H9 (cell line): Measurements from ENCODE around the gene TST. TPM values are rescaled to one million over a fixed set of nuclear protein-coding genes. Genes with fewer than 3 reads are reported as not detected.

Source experiments
- DNase-seq: peaks from one replicate; pipeline ENCODE4 v3.0.0-alpha.2; 2017
- H2AFZ ChIP-seq: one replicate; pipeline ENCODE4 v1.6.1; 2013; ENCODE audit warnings: mild to moderate bottlenecking, low read length, control low read depth, moderate library complexity
- H2AK5ac ChIP-seq: 2 replicates; pipeline ENCODE4 v1.6.1; 2013; ENCODE audit warnings: low read length, control low read depth, mixed read lengths; ENCODE audit not compliant: insufficient read length
- H2BK120ac ChIP-seq: one replicate; pipeline ENCODE4 v1.6.1; 2013; ENCODE audit warnings: low read depth, mild to moderate bottlenecking, low read length, control low read depth, inconsistent platforms; ENCODE audit not compliant: poor library complexity, severe bottlenecking
- H2BK12ac ChIP-seq: 2 replicates; pipeline ENCODE4 v1.6.1; 2013; ENCODE audit warnings: low read length, control low read depth, mixed read lengths, low read depth; ENCODE audit not compliant: insufficient read length
- H2BK15ac ChIP-seq: 2 replicates; pipeline ENCODE4 v1.6.1; 2013; ENCODE audit warnings: low read depth, low read length, control low read depth
- H2BK20ac ChIP-seq: one replicate; pipeline ENCODE4 v1.6.1; 2013; ENCODE audit warnings: low read depth, mild to moderate bottlenecking, low read length, control low read depth, inconsistent platforms; ENCODE audit not compliant: poor library complexity, severe bottlenecking
- H2BK5ac ChIP-seq: 2 replicates; pipeline ENCODE4 v1.6.1; 2013; ENCODE audit warnings: low read length, control low read depth, mixed read lengths; ENCODE audit not compliant: insufficient read length
- H3K14ac ChIP-seq: 2 replicates; pipeline ENCODE4 v1.6.1; 2013; ENCODE audit warnings: low read length, control low read depth; ENCODE audit not compliant: insufficient read depth
- H3K18ac ChIP-seq: 2 replicates; pipeline ENCODE4 v1.6.1; 2013; ENCODE audit warnings: low read depth, mild to moderate bottlenecking, mixed read lengths, low read length, control low read depth; ENCODE audit not compliant: insufficient read length
- H3K23ac ChIP-seq: 2 replicates; pipeline ENCODE4 v1.6.1; 2013; ENCODE audit warnings: low read length, control low read depth, mixed read lengths, low read depth; ENCODE audit not compliant: insufficient read length
- H3K23me2 ChIP-seq: 2 replicates; pipeline ENCODE4 v1.6.1; 2013; ENCODE audit warnings: low read depth, mild to moderate bottlenecking, mixed read lengths, low read length, control low read depth; ENCODE audit not compliant: insufficient read length, poor library complexity, severe bottlenecking
- H3K27ac ChIP-seq: 2 replicates; pipeline ENCODE4 v1.5.1; 2013; ENCODE audit warnings: low read length, control low read depth, mixed read lengths, low read depth; ENCODE audit not compliant: insufficient read length
- H3K27me3 ChIP-seq: 2 replicates; pipeline ENCODE4 v1.6.1; 2013; ENCODE audit warnings: low read length, control low read depth, inconsistent platforms; ENCODE audit not compliant: insufficient read depth
- H3K4ac ChIP-seq: 2 replicates; pipeline ENCODE4 v1.6.1; 2013; ENCODE audit warnings: low read depth, mild to moderate bottlenecking, control low read depth, inconsistent platforms, low read length, moderate library complexity
- H3K4me1 ChIP-seq: 2 replicates; pipeline ENCODE4 v1.6.1; 2013; ENCODE audit warnings: low read length, control low read depth, inconsistent platforms; ENCODE audit not compliant: insufficient read depth
- H3K4me2 ChIP-seq: 2 replicates; pipeline ENCODE4 v1.6.1; 2013; ENCODE audit warnings: low read length, control low read depth, mixed read lengths; ENCODE audit not compliant: insufficient read length, insufficient read depth
- H3K56ac ChIP-seq: 2 replicates; pipeline ENCODE4 v1.6.1; 2013; ENCODE audit warnings: low read depth, mild to moderate bottlenecking, mixed read lengths, low read length, control low read depth; ENCODE audit not compliant: insufficient read length
- H3K79me1 ChIP-seq: 2 replicates; pipeline ENCODE4 v1.6.1; 2013; ENCODE audit warnings: low read depth, mild to moderate bottlenecking, moderate library complexity, low read length, control low read depth, inconsistent platforms; ENCODE audit not compliant: insufficient read depth, poor library complexity, severe bottlenecking
- H3K79me2 ChIP-seq: 2 replicates; pipeline ENCODE4 v1.6.1; 2013; ENCODE audit warnings: low read length, control low read depth, inconsistent platforms; ENCODE audit not compliant: insufficient read depth
- H3K9ac ChIP-seq: 2 replicates; pipeline ENCODE4 v1.6.1; 2013; ENCODE audit warnings: low read length, control low read depth, mixed read lengths; ENCODE audit not compliant: insufficient read length; ENCODE audit errors: extremely low read depth
- H3K9me3 ChIP-seq: one replicate; pipeline ENCODE4 v1.6.1; 2013; ENCODE audit warnings: low read depth, low read length, inconsistent platforms; ENCODE audit not compliant: control insufficient read depth
- H3T11ph ChIP-seq: one replicate; pipeline ENCODE4 v1.6.1; 2013; ENCODE audit warnings: mild to moderate bottlenecking, low read length, control low read depth, inconsistent platforms
- H4K20me1 ChIP-seq: one replicate; pipeline ENCODE4 v1.6.1; 2013; ENCODE audit not compliant: control insufficient read depth, insufficient read length, insufficient read depth
- H4K5ac ChIP-seq: 2 replicates; pipeline ENCODE4 v1.6.1; 2013; ENCODE audit warnings: low read depth, mild to moderate bottlenecking, mixed read lengths, low read length, control low read depth; ENCODE audit not compliant: insufficient read length
- H4K8ac ChIP-seq: replicated peaks from 2 replicates; pipeline ENCODE4 v1.6.1; 2013; ENCODE audit warnings: low read length, control low read depth, mixed read lengths, low read depth; ENCODE audit not compliant: insufficient read length
- H4K91ac ChIP-seq: 2 replicates; pipeline ENCODE4 v1.6.1; 2013; ENCODE audit warnings: low read depth, mild to moderate bottlenecking, moderate library complexity, mixed read lengths, low read length, control low read depth; ENCODE audit not compliant: insufficient read length
- H3K27ac Mint-ChIP-seq, 3 experiments: 2 replicates in 2 of 3; 3 replicates in 1 of 3; pipeline ENCODE4 v1.8.0; 2020 to 2021; ENCODE audit warnings: mixed read lengths in 3 of 3, mild to moderate bottlenecking in 1 of 3, moderate library complexity in 1 of 3
- H3K27me3 Mint-ChIP-seq: 2 replicates; pipeline ENCODE4 v1.8.0; 2021; ENCODE audit warnings: low read depth, mild to moderate bottlenecking, moderate library complexity, mixed read lengths
- H3K36me3 Mint-ChIP-seq, 3 experiments: 2 replicates in 2 of 3; 3 replicates in 1 of 3; pipeline ENCODE4 v1.8.0; 2020 to 2021; ENCODE audit warnings: low read depth in 3 of 3, mixed read lengths in 3 of 3; ENCODE audit not compliant: insufficient read depth in 1 of 3
- H3K4me1 Mint-ChIP-seq, 2 experiments: 2 replicates each; pipeline ENCODE4 v1.8.0; 2020; ENCODE audit warnings: mixed read lengths in 2 of 2
- H3K4me3 Mint-ChIP-seq, 2 experiments: 2 replicates in 1 of 2; 3 replicates in 1 of 2; pipeline ENCODE4 v1.8.0; 2020 to 2021; ENCODE audit warnings: mild to moderate bottlenecking in 2 of 2, mixed read lengths in 2 of 2, moderate library complexity in 1 of 2
- H3K9me3 Mint-ChIP-seq, 2 experiments: 2 replicates in 1 of 2; 3 replicates in 1 of 2; pipeline ENCODE4 v1.8.0; 2020; ENCODE audit warnings: mild to moderate bottlenecking in 2 of 2, mixed read lengths in 2 of 2, moderate library complexity in 1 of 2
- WGBS: extraction: QIAGEN DNeasy Blood & Tissue Kit; methylation state at CpG from one replicate; pipeline ENCODE4 v1.1.7; 2013; ENCODE audit warnings: missing lambda C conversion rate, low lambda C conversion rate, mixed read lengths; ENCODE audit not compliant: insufficient read length; ENCODE audit errors: extremely low coverage; 5-methylcytosine and 5-hydroxymethylcytosine counted together
- total RNA-seq: library from RNA; stranded (reverse); gene quantifications from 2 replicates; pipeline ENCODE4 v1.2.1, GENCODE V29; 2021
- TF ChIP-seq, protein P1 (sequence below): fragments of 200-600 bp; sonication (generic); conservative IDR thresholded peaks from 3 replicates; pipeline ENCODE4 v1.8.0; 2021; ENCODE audit warnings: antibody characterized with exemption, mild to moderate bottlenecking

Gene TST
- total RNA-seq, 1 experiment from 2014 or later: 31.9 TPM

GRCh38 chr22:36997746-36998145, 21.5 kb downstream of the TST start:
- Histone ChIP-seq H3K9me3 (no peaks in the 10 kb centered on the region), H2BK20ac (no peak overlapping the region), H3K79me1 (no peaks in the 10 kb centered on the region), H4K5ac (no peak overlapping the region), H2AFZ (no peak overlapping the region), H4K20me1 (no peaks in the 10 kb centered on the region), H2AK5ac (no peak overlapping the region), H3T11ph (no peak overlapping the region), H3K9ac (no peak overlapping the region), H4K8ac (no peak overlapping the region), H3K27ac (no peak overlapping the region), H3K79me2 (no peaks in the 10 kb centered on the region), H3K4ac (no peak overlapping the region), H3K4me2 (no peak overlapping the region), H3K23ac (no peak overlapping the region), H3K27me3 (no peaks in the 10 kb centered on the region), H3K4me1 (no peaks in the 10 kb centered on the region; the same call in none of the 2 replicates), H3K18ac (no peak overlapping the region), H2BK12ac (no peak overlapping the region), H3K23me2 (no peaks in the 10 kb centered on the region), H2BK120ac (no peak overlapping the region), H2BK15ac (no peak overlapping the region), H2BK5ac (no peak overlapping the region), H3K56ac (no peak overlapping the region), H4K91ac (no peak overlapping the region), H3K14ac (no peak overlapping the region)
- Mint-ChIP-seq H3K36me3 (no peaks in the 10 kb centered on the region), H3K4me1 (peaks cover 14 to 25% of the 10 kb centered on the region in 2 experiments), H3K9me3 (no peaks in the 10 kb centered on the region; a peak in 1 of 5 replicates), H3K27me3 (peaks cover 33% of the 10 kb centered on the region), H3K27ac (no peak overlapping the region), H3K4me3 (no peak overlapping the region)
- no peak for DNase-seq
- TF ChIP-seq, protein P1, sequence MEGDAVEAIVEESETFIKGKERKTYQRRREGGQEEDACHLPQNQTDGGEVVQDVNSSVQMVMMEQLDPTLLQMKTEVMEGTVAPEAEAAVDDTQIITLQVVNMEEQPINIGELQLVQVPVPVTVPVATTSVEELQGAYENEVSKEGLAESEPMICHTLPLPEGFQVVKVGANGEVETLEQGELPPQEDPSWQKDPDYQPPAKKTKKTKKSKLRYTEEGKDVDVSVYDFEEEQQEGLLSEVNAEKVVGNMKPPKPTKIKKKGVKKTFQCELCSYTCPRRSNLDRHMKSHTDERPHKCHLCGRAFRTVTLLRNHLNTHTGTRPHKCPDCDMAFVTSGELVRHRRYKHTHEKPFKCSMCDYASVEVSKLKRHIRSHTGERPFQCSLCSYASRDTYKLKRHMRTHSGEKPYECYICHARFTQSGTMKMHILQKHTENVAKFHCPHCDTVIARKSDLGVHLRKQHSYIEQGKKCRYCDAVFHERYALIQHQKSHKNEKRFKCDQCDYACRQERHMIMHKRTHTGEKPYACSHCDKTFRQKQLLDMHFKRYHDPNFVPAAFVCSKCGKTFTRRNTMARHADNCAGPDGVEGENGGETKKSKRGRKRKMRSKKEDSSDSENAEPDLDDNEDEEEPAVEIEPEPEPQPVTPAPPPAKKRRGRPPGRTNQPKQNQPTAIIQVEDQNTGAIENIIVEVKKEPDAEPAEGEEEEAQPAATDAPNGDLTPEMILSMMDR: no peak
- WGBS: no CpG with 5 or more reads among the region's 2 CpGs
